GM12873 (cell line): ENCODE data around the gene GTPBP3.
A peak's percentile ranks its signal among the peaks of the same experiment; 100 is the strongest.

ENCODE experiments used
- CTCF ChIP-seq: IDR thresholded peaks from 2 replicates; pipeline ENCODE4 v1.5.1; 2012; ENCODE audit warnings: low read depth, mild to moderate bottlenecking, moderate library complexity, low read length, control low read depth; ENCODE audit not compliant: insufficient read depth; ENCODE audit errors: missing control alignments

The GTPBP3 gene

DNA sequence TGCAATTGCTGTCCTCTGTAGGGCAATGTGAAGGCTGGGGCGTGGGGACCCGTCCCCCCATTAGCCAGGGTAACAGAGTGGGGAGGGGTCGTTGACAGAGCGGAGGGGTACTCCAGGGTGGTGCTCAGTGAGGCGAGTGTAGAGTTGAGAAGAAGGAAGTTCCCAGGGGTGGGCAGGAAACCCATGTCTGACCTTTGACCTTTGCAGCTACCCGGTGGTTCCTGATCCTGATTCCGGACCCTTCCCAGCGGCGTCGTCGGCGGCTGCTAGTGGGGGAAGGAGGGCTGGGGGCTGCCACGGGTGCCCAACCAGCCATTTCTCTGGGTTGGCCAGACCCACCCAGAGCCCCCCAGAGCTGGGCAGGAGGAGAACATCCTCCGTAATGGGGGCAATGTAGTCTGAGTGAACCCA lies 41.9 kb downstream of the GTPBP3 start:
- TF ChIP-seq CTCF = no peak

GRCh38 chr19:17380426-17381138 lies 43.2 kb downstream of the GTPBP3 start:
- TF ChIP-seq CTCF = no peak

DNA sequence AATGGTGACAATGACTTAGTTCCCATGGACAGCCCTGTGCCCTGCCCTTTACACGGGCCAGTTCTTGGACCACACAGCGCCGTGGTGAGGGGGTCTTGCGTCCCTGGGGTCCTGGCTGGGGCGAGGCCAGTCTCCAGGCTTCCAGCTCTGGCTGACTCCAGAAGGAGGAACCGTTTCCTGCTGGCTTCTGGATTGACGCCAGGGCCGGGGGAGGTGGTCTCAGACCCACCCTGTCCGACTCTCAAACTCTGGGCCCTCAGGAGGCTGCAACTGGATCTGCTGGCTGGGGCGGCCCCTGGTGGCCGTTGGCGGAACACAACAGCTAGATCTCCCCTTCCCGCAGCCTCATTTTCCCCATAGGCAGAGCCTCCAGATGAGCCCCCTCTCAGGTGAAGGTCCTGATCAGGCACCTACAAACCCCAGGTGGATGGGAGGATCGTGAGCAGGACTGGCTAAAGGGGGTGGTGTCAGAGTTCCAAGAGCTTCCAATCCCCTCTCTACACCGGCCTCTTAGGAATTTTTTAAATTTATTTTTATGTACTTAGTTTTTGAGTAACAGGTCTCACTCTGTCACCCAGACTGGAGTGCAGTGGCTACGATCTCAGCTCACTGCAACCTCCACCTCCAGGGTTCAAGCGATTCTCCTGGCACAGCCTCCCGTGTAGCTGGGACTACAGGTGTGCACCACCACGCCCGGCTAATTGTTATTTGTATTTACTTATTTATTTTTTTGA lies 48.7 kb downstream of the GTPBP3 start:
- TF ChIP-seq CTCF = peak; percentile 98

GRCh38 chr19:17389288-17389687 lies 51.9 kb downstream of the GTPBP3 start:
- TF ChIP-seq CTCF = no peak

DNA sequence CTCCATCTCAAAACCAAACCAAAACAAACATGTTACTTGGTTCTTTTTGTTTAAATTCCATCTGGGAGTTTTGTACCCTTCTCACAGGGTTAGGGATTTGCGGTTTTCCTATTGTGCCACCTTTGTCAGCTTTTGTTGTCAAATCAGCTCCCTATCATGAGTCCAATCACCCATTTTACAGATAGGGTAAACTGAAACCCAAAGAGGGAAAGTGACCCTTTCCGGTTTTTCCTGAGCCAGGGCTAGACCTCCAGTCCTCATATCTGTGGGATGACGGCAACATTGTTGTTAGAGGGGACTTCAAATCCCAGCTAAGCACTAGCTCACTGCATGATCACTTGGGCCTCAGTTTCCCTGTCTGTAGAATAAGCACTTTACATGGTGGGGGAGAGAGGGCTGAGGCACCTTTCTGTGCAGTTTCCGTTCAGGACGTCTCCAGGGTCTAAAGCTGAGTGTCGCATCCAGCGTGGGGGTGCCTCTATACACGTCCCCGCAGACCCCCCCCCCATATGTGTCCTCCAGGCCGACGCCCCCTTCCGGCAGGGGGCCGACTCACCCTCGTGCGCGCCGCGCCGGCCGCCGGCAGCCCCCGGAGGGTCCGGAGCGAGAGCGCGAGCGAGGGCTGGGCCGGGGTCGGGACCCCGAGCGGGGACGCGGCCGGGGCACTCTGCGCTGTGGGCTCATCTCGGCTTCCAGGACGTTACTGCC lies 52.8 kb downstream of the GTPBP3 start:
- TF ChIP-seq CTCF = peak; percentile 8

DNA sequence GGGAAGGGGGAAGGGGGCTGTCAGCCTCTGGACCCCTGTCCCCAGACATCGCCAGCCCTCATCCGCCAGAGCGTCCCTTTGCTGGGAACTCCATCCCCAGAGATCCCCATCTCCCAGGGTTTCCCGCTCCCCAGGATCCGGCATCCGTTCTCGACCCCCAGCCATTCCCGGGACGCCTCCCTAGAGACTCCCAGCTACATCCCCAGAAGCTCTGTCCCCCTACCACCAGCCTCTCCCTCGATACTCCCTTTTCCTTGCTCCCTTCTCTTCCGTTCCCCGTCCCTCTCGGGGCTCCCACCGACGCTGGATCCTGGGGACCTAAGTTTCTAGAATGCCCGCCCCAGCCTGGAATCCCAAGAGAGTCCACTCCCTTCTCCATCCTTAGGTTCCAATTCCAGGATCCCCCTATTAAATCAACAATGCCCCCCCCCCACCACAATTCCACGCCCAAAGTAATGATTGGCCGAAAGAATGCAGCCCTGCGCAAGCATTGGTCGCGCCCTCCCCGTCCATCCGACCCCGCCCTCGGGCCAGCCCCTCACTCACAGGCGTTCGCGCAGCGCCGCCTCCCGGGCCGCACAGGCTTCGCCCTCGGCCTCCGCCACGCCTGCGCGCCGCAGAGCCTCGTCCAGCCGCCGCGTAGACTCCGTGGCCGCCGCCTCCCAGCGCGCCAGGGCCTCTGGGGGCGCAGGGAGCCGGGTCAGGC lies 53.5 kb downstream of the GTPBP3 start:
- peak; percentile 73 for TF ChIP-seq CTCF
